Subcutaneous abdominal adipose tissue (tissue), 5 donors: ENCODE results near the gene C17orf58.
"Not testable (repeated sequence)": the region's sequence is repeated elsewhere in the genome, so short reads cannot be mapped to it uniquely, and the experiment has no call there.

ENCODE experiments used
- H3K27ac ChIP-seq: one replicate; pipeline ENCODE4 v1.7.0; 2013; ENCODE audit warnings: low read depth, mild to moderate bottlenecking, inconsistent platforms, low read length, moderate library complexity
- H3K27me3 ChIP-seq, 5 donors: one replicate each; pipeline ENCODE4 v1.7.0; 2013; ENCODE audit warnings: low read length in 5 of 5, inconsistent platforms in 1 of 5; ENCODE audit not compliant: control insufficient read depth in 5 of 5, insufficient read depth in 4 of 5
- H3K36me3 ChIP-seq, 5 donors: one replicate each; pipeline ENCODE4 v1.7.0; 2013; ENCODE audit warnings: low read length in 5 of 5; ENCODE audit not compliant: control insufficient read depth in 5 of 5, insufficient read depth in 5 of 5
- H3K4me1 ChIP-seq, 5 donors: one replicate each; pipeline ENCODE4 v1.7.0; 2013; ENCODE audit warnings: low read length in 5 of 5, mild to moderate bottlenecking in 3 of 5, moderate library complexity in 1 of 5; ENCODE audit not compliant: control insufficient read depth in 5 of 5, insufficient read depth in 5 of 5
- H3K4me3 ChIP-seq, 5 donors: one replicate each; pipeline ENCODE4 v1.7.0; 2013; ENCODE audit warnings: low read length in 5 of 5, low read depth in 1 of 5
- H3K9ac ChIP-seq, 5 donors: one replicate each; pipeline ENCODE4 v1.7.0; 2013; ENCODE audit warnings: low read length in 5 of 5, mild to moderate bottlenecking in 4 of 5, moderate library complexity in 3 of 5
- H3K9me3 ChIP-seq, 5 donors: one replicate each; pipeline ENCODE4 v1.7.0; 2013; ENCODE audit warnings: low read length in 5 of 5; ENCODE audit not compliant: control insufficient read depth in 5 of 5
- donor health status: healthy.
- donor health status: healthy.
- donor health status: healthy.
- donor health status: healthy.
- donor health status: healthy.

The C17orf58 gene

GRCh38 chr17:67996301-67997171, at the start of gene C17orf58:
Gene C17orf58 (minus strand): TSS chr17:67996469. CDS start chr17:67996198, 271 bp downstream.
- not testable (repeated sequence) for H3K27me3 ChIP-seq, H3K9me3 ChIP-seq, H3K36me3 ChIP-seq
- Histone ChIP-seq H3K4me1 (peaks cover 4 to 40% (median 30%) of the 10 kb centered on the region in 5 donors), H3K4me3 (peak within 1 kb of the TSS; percentile 68 to 87 (median 79)), H3K9ac (peak within 1 kb of the TSS; percentile 0 to 74 (median 68)), H3K27ac (peak within 1 kb of the TSS; percentile 91)

GRCh38 chr17:68036304-68037147, 40.3 kb upstream of the C17orf58 start:
- H3K4me3 ChIP-seq = peak overlapping the region; percentile 51 to 95 (median 85)
- H3K36me3 ChIP-seq = peaks cover 7 to 31% (median 18%) of the 10 kb centered on the region in 5 donors
- H3K27ac ChIP-seq = peak overlapping the region; percentile 79
- H3K27me3 ChIP-seq = no peaks in the 10 kb centered on the region
- H3K9ac ChIP-seq = peak overlapping the region in 4 of 5 donors; percentile 86 to 93 (median 93)
- H3K9me3 ChIP-seq = no peaks in the 10 kb centered on the region
- peaks cover 0 to 19% (median 18%) of the 10 kb centered on the region in 5 donors for H3K4me1 ChIP-seq

- Histone ChIP-seq H3K4me1 (peaks cover 0 to 19% (median 18%) of the 10 kb centered on the region in 5 donors), H3K27ac (peak within 1 kb of the TSS; percentile 79), H3K4me3 (peak within 1 kb of the TSS; percentile 51 to 95 (median 85)), H3K27me3 (no peaks in the 10 kb centered on the region), H3K9ac (peak within 1 kb of the TSS in 4 of 5 donors; percentile 86 to 93 (median 93)), H3K9me3 (no peaks in the 10 kb centered on the region), H3K36me3 (peaks cover 7 to 24% (median 10%) of the 10 kb centered on the region in 5 donors)
Observed at GRCh38 chr17:68035523-68036303, 39.4 kb upstream of the C17orf58 start, which contains the start of gene KPNA2. Gene KPNA2 (plus strand): TSS chr17:68035735. CDS start chr17:68037133, 1,398 bp downstream.

GRCh38 chr17:68035131-68035522, 38.9 kb upstream of the C17orf58 start:
- Histone ChIP-seq H3K4me3 (peak overlapping the region in 4 of 5 donors; percentile 33 to 54 (median 44)), H3K9ac (peak overlapping the region in 1 of 5 donors; percentile 56), H3K4me1 (peaks cover 0 to 19% (median 18%) of the 10 kb centered on the region in 5 donors), H3K27ac (no peak overlapping the region), H3K36me3 (peaks cover 4 to 18% (median 8%) of the 10 kb centered on the region in 5 donors), H3K27me3 (no peaks in the 10 kb centered on the region), H3K9me3 (no peaks in the 10 kb centered on the region)

GRCh38 chr17:68034452-68034776, 38.1 kb upstream of the C17orf58 start:
- Histone ChIP-seq H3K4me3 (no peak overlapping the region), H3K9ac (peak overlapping the region in 1 of 5 donors; percentile 56), H3K36me3 (peaks cover 4 to 16% (median 8%) of the 10 kb centered on the region in 5 donors), H3K27me3 (no peaks in the 10 kb centered on the region), H3K9me3 (no peaks in the 10 kb centered on the region), H3K4me1 (peaks cover 0 to 19% (median 18%) of the 10 kb centered on the region in 5 donors), H3K27ac (no peak overlapping the region)

GRCh38 chr17:68033636-68034451, 37.6 kb upstream of the C17orf58 start:
- Histone ChIP-seq H3K9ac (no peak overlapping the region), H3K9me3 (no peaks in the 10 kb centered on the region), H3K36me3 (peaks cover 1 to 13% (median 7%) of the 10 kb centered on the region in 5 donors), H3K27ac (no peak overlapping the region), H3K4me1 (peaks cover 0 to 19% (median 18%) of the 10 kb centered on the region in 5 donors), H3K27me3 (no peaks in the 10 kb centered on the region), H3K4me3 (no peak overlapping the region)

GRCh38 chr17:68029512-68030215, 33.4 kb upstream of the C17orf58 start:
- Histone ChIP-seq H3K36me3 (no peaks in the 10 kb centered on the region), H3K9me3 (no peaks in the 10 kb centered on the region), H3K9ac (no peak overlapping the region), H3K27ac (no peak overlapping the region), H3K4me1 (peaks cover 0 to 6% (median 2%) of the 10 kb centered on the region in 5 donors), H3K27me3 (no peaks in the 10 kb centered on the region), H3K4me3 (no peak overlapping the region)

GRCh38 chr17:68022547-68022946, 26.3 kb upstream of the C17orf58 start:
- not testable (repeated sequence) for H3K4me3 ChIP-seq, H3K36me3 ChIP-seq, H3K27ac ChIP-seq, H3K9me3 ChIP-seq, H3K27me3 ChIP-seq, H3K9ac ChIP-seq
- H3K4me1 ChIP-seq = peaks cover 2 to 13% (median 7%) of the 10 kb centered on the region in 5 donors
